ENCODE data around the gene SP2.
"Not testable (repeated sequence)": the region's sequence is repeated elsewhere in the genome, so short reads cannot be mapped to it uniquely, and the experiment has no call there.

Gene SP2

DNA sequence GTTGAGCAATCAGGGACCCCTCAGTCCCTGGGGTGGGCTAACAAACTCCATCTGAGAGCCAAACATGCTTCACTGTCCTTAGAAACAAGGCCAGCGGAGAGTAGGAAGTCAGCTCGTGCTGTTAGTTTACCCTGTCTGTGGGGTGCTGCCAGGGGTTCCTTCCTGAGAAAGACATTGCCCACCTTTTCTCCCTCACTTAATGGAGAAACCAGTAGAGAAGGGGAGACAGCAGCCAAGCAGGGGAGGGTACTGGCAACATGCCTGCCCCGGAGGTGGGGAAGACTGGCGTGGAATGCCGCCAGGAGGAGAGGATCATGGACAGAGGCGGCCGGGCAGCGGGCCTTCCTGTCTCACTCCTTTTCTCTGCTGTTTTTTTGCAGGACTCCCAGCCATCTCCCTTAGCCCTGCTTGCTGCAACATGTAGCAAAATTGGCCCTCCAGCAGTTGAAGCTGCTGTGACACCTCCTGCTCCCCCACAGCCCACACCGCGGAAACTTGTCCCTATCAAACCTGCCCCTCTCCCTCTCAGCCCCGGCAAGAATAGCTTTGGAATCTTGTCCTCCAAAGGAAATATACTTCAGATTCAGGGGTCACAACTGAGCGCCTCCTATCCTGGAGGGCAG, 19.9 kb downstream of the SP2 start:
- TF ChIP-seq CTCF (IDR thresholded peaks at IDR 0.05), result no peak
- peaks cover 12 to 13% of the 10 kb centered on the region in 2 experiments for H3K4me1 ChIP-seq (ENCODE audit: control insufficient read depth in 1 of 2, insufficient read depth in 1 of 2, low read depth in 1 of 2, low read length in 1 of 2)
- H3K4me3 ChIP-seq (ENCODE audit: low read depth in 1 of 2, low read length in 1 of 2), result no peak overlapping the region
- H3K9me3 ChIP-seq, result no peaks in the 10 kb centered on the region
- peaks cover 23% of the 10 kb centered on the region for H3K36me3 ChIP-seq
- H3K27me3 ChIP-seq, result no peaks in the 10 kb centered on the region
- H3K27ac ChIP-seq, result no peak overlapping the region

GRCh38 chr17:47916489-47917208, 20.6 kb downstream of the SP2 start:
- H3K36me3 ChIP-seq, result peaks cover 31% of the 10 kb centered on the region
- no peak overlapping the region for H3K27ac ChIP-seq
- peaks cover 12 to 13% of the 10 kb centered on the region in 2 experiments for H3K4me1 ChIP-seq (ENCODE audit: control insufficient read depth in 1 of 2, insufficient read depth in 1 of 2, low read depth in 1 of 2, low read length in 1 of 2)
- H3K9me3 ChIP-seq, result no peaks in the 10 kb centered on the region
- H3K27me3 ChIP-seq, result no peaks in the 10 kb centered on the region
- TF ChIP-seq CTCF (IDR thresholded peaks at IDR 0.05), result no peak
- no peak overlapping the region for H3K4me3 ChIP-seq (ENCODE audit: low read depth in 1 of 2, low read length in 1 of 2)

DNA sequence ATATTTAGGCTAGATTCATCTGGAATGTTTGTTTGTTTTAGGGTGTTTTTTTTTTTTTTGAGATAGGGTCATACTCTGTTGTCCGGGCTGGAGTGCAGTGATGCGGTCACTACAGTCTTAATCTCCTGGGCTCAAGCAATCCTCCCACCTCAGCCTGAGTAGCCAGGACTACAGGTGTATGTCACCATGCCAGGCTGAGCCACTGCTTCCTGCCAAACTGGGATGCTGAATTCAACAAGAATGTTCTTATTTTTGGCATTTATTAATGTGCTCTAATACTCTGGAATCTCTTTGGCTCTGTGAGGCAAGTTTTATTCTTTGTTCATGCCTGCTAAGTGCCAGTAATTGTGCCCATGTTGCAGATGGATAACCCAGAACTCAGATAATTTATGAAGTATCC, 21.5 kb downstream of the SP2 start:
- H3K4me3 ChIP-seq (ENCODE audit: low read depth in 1 of 2, low read length in 1 of 2), result no peak overlapping the region
- H3K27ac ChIP-seq, result no peak overlapping the region
- no peaks in the 10 kb centered on the region for H3K9me3 ChIP-seq
- no peaks in the 10 kb centered on the region for H3K27me3 ChIP-seq
- H3K4me1 ChIP-seq (ENCODE audit: control insufficient read depth in 1 of 2, insufficient read depth in 1 of 2, low read depth in 1 of 2, low read length in 1 of 2), result peaks cover 12 to 13% of the 10 kb centered on the region in 2 experiments
- H3K36me3 ChIP-seq, result peaks cover 39% of the 10 kb centered on the region
- TF ChIP-seq CTCF (IDR thresholded peaks at IDR 0.05), result no peak

DNA sequence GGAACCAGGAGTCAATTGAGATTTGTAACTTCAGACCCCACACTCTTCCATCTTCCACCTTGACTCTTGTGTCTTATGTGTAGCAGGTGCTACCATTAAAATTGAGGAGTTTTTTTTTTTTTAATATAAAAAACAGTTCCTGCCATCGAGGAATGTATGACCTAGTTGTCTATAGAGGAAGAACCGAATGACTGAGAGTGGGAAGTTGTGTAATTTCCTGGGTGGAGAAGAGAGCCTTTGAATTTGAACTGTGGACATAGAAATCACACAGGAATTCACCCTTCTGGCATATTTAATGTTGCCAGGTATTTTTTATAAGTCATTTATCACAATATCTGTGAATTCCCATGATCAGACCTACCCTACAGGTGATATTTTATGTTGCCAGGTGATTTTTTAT, 22.0 kb downstream of the SP2 start:
- Histone ChIP-seq H3K4me1 (ENCODE audit: control insufficient read depth in 1 of 2, insufficient read depth in 1 of 2, low read depth in 1 of 2, low read length in 1 of 2) (peaks cover 12 to 13% of the 10 kb centered on the region in 2 experiments), H3K27me3 (no peaks in the 10 kb centered on the region), H3K9me3 (no peaks in the 10 kb centered on the region), H3K27ac (peak overlapping the region; percentile 45), H3K4me3 (ENCODE audit: low read depth in 1 of 2, low read length in 1 of 2) (no peak overlapping the region), H3K36me3 (peaks cover 43% of the 10 kb centered on the region)
- TF ChIP-seq CTCF (IDR thresholded peaks at IDR 0.05), result no peak

DNA sequence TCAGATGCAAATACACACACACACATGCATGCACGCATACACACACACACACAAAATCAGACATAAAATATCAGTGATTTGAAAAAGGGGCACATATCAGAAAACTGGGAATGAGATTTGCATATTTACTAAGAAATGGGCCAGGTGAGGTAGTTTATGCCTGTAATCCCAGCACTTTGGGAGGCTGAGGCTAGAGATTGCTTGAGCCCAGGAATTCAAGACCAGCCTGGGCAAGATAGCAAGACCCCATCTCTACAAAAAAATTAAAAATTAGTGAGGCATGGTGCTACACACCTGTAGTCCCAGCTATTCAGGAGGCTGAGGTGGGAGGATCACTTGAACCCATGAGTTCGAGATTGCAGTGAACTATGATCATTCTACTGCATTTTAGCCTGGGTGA, 23.0 kb downstream of the SP2 start:
- no peak overlapping the region for H3K27ac ChIP-seq
- peaks cover 12 to 13% of the 10 kb centered on the region in 2 experiments for H3K4me1 ChIP-seq (ENCODE audit: control insufficient read depth in 1 of 2, insufficient read depth in 1 of 2, low read depth in 1 of 2, low read length in 1 of 2)
- no peak for TF ChIP-seq CTCF (IDR thresholded peaks at IDR 0.05)
- peaks cover 53% of the 10 kb centered on the region for H3K36me3 ChIP-seq
- H3K4me3 ChIP-seq (ENCODE audit: low read depth in 1 of 2, low read length in 1 of 2), result no peak overlapping the region
- H3K9me3 ChIP-seq, result no peaks in the 10 kb centered on the region
- no peaks in the 10 kb centered on the region for H3K27me3 ChIP-seq

DNA sequence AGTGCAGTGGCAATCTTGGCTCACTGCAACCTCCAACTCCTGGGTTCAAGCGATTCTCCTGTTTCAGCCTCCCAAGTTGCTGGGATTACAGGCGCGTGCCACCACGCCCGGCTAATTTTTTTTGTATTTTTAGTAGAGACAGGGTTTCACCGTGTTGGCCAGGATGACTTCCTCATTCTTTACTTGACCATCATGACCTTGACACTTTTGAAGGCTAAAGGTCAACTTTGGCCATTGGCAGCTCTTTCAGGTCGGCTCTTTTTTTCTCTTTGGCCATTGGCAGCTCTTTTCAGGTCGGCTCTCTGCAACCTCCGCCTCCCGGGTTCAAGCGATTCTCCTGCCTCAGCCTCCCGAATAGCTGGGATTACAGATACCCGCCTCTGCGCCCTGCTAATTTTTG, 23.9 kb downstream of the SP2 start:
- peaks cover 12 to 13% of the 10 kb centered on the region in 2 experiments for H3K4me1 ChIP-seq (ENCODE audit: control insufficient read depth in 1 of 2, insufficient read depth in 1 of 2, low read depth in 1 of 2, low read length in 1 of 2)
- peaks cover 62% of the 10 kb centered on the region for H3K36me3 ChIP-seq
- not testable (repeated sequence) for H3K27me3 ChIP-seq

More for the DNA sequence above, 23.9 kb downstream of the SP2 start:
- H3K9me3 ChIP-seq; H3K27ac ChIP-seq; H3K4me3 ChIP-seq (ENCODE audit: low read depth in 1 of 2, low read length in 1 of 2): not testable (repeated sequence)

Data from neutrophil (primary cell).